ENCODE data around the gene FBXW11. TPM values are rescaled to one million over a fixed set of nuclear protein-coding genes. Genes with fewer than 3 reads are reported as not detected.
A peak's percentile ranks its signal among the peaks of the same experiment; 100 is the strongest.

The FBXW11 gene
- total RNA-seq, 1 experiment from 2014 or later, result 85.3 TPM

DNA sequence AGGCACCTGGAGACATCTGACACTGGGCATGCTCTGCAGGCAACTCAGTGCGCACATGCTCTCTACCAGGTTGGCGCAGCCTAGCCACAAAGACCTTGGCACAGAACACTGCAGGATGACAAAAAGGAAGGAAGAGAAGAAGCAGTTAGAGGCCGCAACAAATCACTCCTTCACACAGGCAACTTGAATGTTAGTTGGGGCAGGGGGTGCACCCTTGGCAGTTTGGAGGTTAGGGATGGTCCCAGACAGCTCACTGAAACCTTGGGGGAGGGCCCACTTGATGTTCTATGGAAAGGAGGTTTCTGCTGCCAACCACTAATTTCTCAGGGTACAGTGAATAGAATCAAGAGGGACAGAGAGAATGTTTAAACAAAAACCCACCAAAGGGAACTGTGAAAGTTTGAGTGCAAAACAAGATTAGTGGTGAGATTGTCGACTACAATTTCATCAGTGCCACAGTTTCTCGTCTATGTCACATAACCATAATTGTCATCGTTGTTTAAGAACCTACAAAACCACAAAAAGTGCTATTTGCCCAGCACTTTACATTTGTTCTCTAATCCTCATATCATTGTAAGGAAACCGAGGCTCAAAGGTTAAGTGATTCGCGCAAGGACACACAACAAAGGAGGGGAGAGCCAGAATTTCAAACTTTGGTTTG is 48.7 kb downstream of the FBXW11 start:
- Histone ChIP-seq H3K14ac (ENCODE audit: insufficient read depth, low read length) (peak overlapping the region; percentile 8; the same call in 1 of the 2 replicates), H3K9me3 (ENCODE audit: control insufficient read depth, low read depth, low read length) (no peaks in the 10 kb centered on the region), H3K23ac (ENCODE audit: insufficient read length, low read depth, low read length) (no peak overlapping the region), H2AK5ac (ENCODE audit: insufficient read length, low read length) (no peak overlapping the region), H3K4me1 (ENCODE audit: insufficient read depth, low read length) (peaks cover 11% of the 10 kb centered on the region; the same call in 1 of the 2 replicates), H2BK12ac (ENCODE audit: insufficient read length, low read depth, low read length) (no peak overlapping the region), H3K18ac (ENCODE audit: insufficient read length, low read depth, low read length) (no peak overlapping the region), H3K27me3 (ENCODE audit: insufficient read depth, low read length) (no peaks in the 10 kb centered on the region; the same call in 1 of the 2 replicates), H4K5ac (ENCODE audit: insufficient read length, low read depth, low read length) (no peak overlapping the region), H3K4ac (ENCODE audit: low read depth, low read length) (no peak overlapping the region), H3T11ph (ENCODE audit: low read length) (no peak overlapping the region), H3K27ac (ENCODE audit: insufficient read length, low read depth, low read length) (no peak overlapping the region), H4K8ac (replicated peaks; ENCODE audit: insufficient read length, low read depth, low read length) (no peak overlapping the region), H3K23me2 (ENCODE audit: insufficient read length, low read depth, low read length, poor library complexity, severe bottlenecking) (no peaks in the 10 kb centered on the region), H2BK15ac (ENCODE audit: low read depth, low read length) (no peak overlapping the region), H4K91ac (ENCODE audit: insufficient read length, low read depth, low read length) (no peak overlapping the region), H2BK5ac (ENCODE audit: insufficient read length, low read length) (no peak overlapping the region), H2BK20ac (ENCODE audit: low read depth, low read length, poor library complexity, severe bottlenecking) (no peak overlapping the region), H3K9ac (ENCODE audit: extremely low read depth, insufficient read length, low read length) (no peak overlapping the region), H3K79me2 (ENCODE audit: insufficient read depth, low read length) (peaks cover 65% of the 10 kb centered on the region), H4K20me1 (ENCODE audit: control insufficient read depth, insufficient read depth, insufficient read length) (no peaks in the 10 kb centered on the region), H3K56ac (ENCODE audit: insufficient read length, low read depth, low read length) (no peak overlapping the region), H3K79me1 (ENCODE audit: insufficient read depth, low read depth, low read length, poor library complexity, severe bottlenecking) (peaks cover 5% of the 10 kb centered on the region), H3K4me2 (ENCODE audit: insufficient read depth, insufficient read length, low read length) (no peak overlapping the region), H2AFZ (ENCODE audit: low read length) (no peak overlapping the region), H2BK120ac (ENCODE audit: low read depth, low read length, poor library complexity, severe bottlenecking) (no peak overlapping the region)
- WGBS (ENCODE audit: extremely low coverage, insufficient read length, low lambda C conversion rate), result no CpG with 5 or more reads among the region's 9 CpGs
- Mint-ChIP-seq H3K9me3 (no peaks in the 10 kb centered on the region), H3K36me3 (ENCODE audit: insufficient read depth in 1 of 3, low read depth in 3 of 3) (peaks cover 0 to 8% (median 4%) of the 10 kb centered on the region in 3 experiments; a peak in 3 of 7 replicates), H3K4me3 (no peak overlapping the region), H3K4me1 (peaks cover 68 to 69% of the 10 kb centered on the region in 2 experiments), H3K27me3 (ENCODE audit: low read depth) (no peaks in the 10 kb centered on the region), H3K27ac (peak overlapping the region in 1 of 3 experiments; percentile 54; a peak in 1 of 7 replicates)
- no peak for DNase-seq
- TF ChIP-seq, protein P1, sequence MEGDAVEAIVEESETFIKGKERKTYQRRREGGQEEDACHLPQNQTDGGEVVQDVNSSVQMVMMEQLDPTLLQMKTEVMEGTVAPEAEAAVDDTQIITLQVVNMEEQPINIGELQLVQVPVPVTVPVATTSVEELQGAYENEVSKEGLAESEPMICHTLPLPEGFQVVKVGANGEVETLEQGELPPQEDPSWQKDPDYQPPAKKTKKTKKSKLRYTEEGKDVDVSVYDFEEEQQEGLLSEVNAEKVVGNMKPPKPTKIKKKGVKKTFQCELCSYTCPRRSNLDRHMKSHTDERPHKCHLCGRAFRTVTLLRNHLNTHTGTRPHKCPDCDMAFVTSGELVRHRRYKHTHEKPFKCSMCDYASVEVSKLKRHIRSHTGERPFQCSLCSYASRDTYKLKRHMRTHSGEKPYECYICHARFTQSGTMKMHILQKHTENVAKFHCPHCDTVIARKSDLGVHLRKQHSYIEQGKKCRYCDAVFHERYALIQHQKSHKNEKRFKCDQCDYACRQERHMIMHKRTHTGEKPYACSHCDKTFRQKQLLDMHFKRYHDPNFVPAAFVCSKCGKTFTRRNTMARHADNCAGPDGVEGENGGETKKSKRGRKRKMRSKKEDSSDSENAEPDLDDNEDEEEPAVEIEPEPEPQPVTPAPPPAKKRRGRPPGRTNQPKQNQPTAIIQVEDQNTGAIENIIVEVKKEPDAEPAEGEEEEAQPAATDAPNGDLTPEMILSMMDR (conservative IDR thresholded peaks at IDR 0.05), result no peak
